ENCODE data around the gene CAP2.

- TF ChIP-seq CTCF (conservative IDR thresholded peaks at IDR 0.05) = no peak
- no peak for TF ChIP-seq ZFX (IDR thresholded peaks at IDR 0.05)
Measured at GRCh38 chr6:17420368-17420767, 27.0 kb downstream of the CAP2 start.
